K562 (cell line): Measurements from ENCODE around the gene MET. TPM values are rescaled to one million over a fixed set of nuclear protein-coding genes. Genes with fewer than 3 reads are reported as not detected.

Experiments
- ATAC-seq: fragments of 200-7000 bp; cut with Tn5 transposase; 3 replicates; pipeline ENCODE4 v1.9.1; 2020; ENCODE audit warnings: moderate library complexity
- BruUV-seq: library from RNA; stranded (reverse); fragments of 400-500 nt; replicated peaks from 2 replicates; lab custom pipeline; 2021; lab: Mats Ljungman, UMichigan
- CTCF ChIA-PET: fragments of 300-600 bp; formaldehyde crosslinking; extraction: SDS; loops from one replicate; lab custom pipeline; 2021; ENCODE audit warnings: low intra/inter-chr PET ratio; lab: Yijun Ruan, JAX
- POLR2A ChIA-PET: fragments of 300-600, 350-650 bp; sonication (Branson Sonifier 250); formaldehyde crosslinking; extraction: SDS; loops from one replicate; lab custom pipeline; 2021; ENCODE audit warnings: antibody characterized with exemption, inconsistent platforms; lab: Yijun Ruan, JAX
- DNase-seq, 4 experiments: peaks; one replicate each; pipeline versions ENCODE4 v3.0.0 to v3.0.0-alpha.2; 2011 to 2018; ENCODE audit warnings: low spot score in 3 of 4, mixed read lengths in 3 of 4; ENCODE audit errors: extremely low read depth in 1 of 4
- FAIRE-seq: peaks from 2 replicates; lab custom pipeline; 2011; peaks lifted over from hg19 to GRCh38; lab: Jason Lieb, UNC
- H2AFZ ChIP-seq: 2 replicates; pipeline ENCODE4 v1.6.0; 2011; ENCODE audit warnings: low read depth, low read length, control low read depth, inconsistent platforms
- H3K27ac ChIP-seq: fragments of 200-600 bp; 3 replicates; pipeline ENCODE4 v1.8.0; 2011; ENCODE audit warnings: low read depth, mild to moderate bottlenecking, control low read depth, inconsistent platforms, low read length, moderate library complexity, mixed read lengths; ENCODE audit errors: extremely low read depth
- H3K27me3 ChIP-seq, 2 experiments: fragments of 300-600 bp in 1 of 2; 2 replicates in 1 of 2; 3 replicates in 1 of 2; pipeline versions ENCODE4 v1.6.0 to v1.8.0; 2011; ENCODE audit warnings: inconsistent platforms in 2 of 2, low read length in 2 of 2, mild to moderate bottlenecking in 1 of 2, mixed read lengths in 1 of 2, moderate library complexity in 1 of 2; ENCODE audit not compliant: control insufficient read depth in 2 of 2, insufficient read depth in 2 of 2
- H3K36me3 ChIP-seq: fragments of 300-600 bp; 3 replicates; pipeline ENCODE4 v1.8.0; 2011; ENCODE audit warnings: mild to moderate bottlenecking, low read length, inconsistent platforms; ENCODE audit not compliant: control insufficient read depth, insufficient read depth
- H3K4me1 ChIP-seq, 2 experiments: fragments of 200-600 bp in 1 of 2; replicated peaks in 1 of 2; 2 replicates in 1 of 2; 3 replicates in 1 of 2; pipeline versions ENCODE4 v1.5.1 to v1.8.0; 2011; ENCODE audit warnings: inconsistent platforms in 2 of 2, low read length in 2 of 2, mild to moderate bottlenecking in 1 of 2, mixed read lengths in 1 of 2, moderate library complexity in 1 of 2; ENCODE audit not compliant: control insufficient read depth in 2 of 2, insufficient read depth in 2 of 2
- H3K4me2 ChIP-seq: 2 replicates; pipeline ENCODE4 v1.6.1; 2011; ENCODE audit warnings: low read length, control low read depth, inconsistent platforms, mixed read lengths; ENCODE audit not compliant: insufficient read depth
- H3K4me3 ChIP-seq: fragments of 200-600 bp; sonication (generic), shearing (Covaris generic); 2 replicates; pipeline ENCODE4 v1.5.1; 2016; ENCODE audit warnings: control low read depth, inconsistent platforms
- H3K79me2 ChIP-seq: fragments of 200-600 bp; 3 replicates; pipeline ENCODE4 v1.8.0; 2011; ENCODE audit warnings: low read length, inconsistent platforms; ENCODE audit not compliant: control insufficient read depth, insufficient read depth
- H3K9ac ChIP-seq, 2 experiments: 2 replicates each; pipeline versions ENCODE4 v1.6.0 to v1.6.1; 2011; ENCODE audit warnings: low read depth in 2 of 2, low read length in 2 of 2, control low read depth in 1 of 2, inconsistent platforms in 1 of 2, mild to moderate bottlenecking in 1 of 2, mixed read lengths in 1 of 2; ENCODE audit not compliant: insufficient read depth in 1 of 2
- H3K9me1 ChIP-seq: one replicate; pipeline ENCODE4 v1.6.0; 2011; ENCODE audit warnings: inconsistent platforms, mild to moderate bottlenecking, low read length, moderate library complexity; ENCODE audit not compliant: control insufficient read depth, insufficient read depth
- H3K9me3 ChIP-seq: replicated peaks from 2 replicates; pipeline ENCODE4 v1.5.1; 2011; ENCODE audit warnings: low read depth, low read length, inconsistent platforms; ENCODE audit not compliant: control insufficient read depth, insufficient read depth
- H4K20me1 ChIP-seq: replicated peaks from 2 replicates; pipeline ENCODE4 v1.6.1; 2011; ENCODE audit warnings: low read length, inconsistent platforms, mixed read lengths; ENCODE audit not compliant: control insufficient read depth, insufficient read depth
- PHB2 ChIP-seq: fragments of 450-650 bp; IDR thresholded peaks from 2 replicates; pipeline ENCODE4 v1.6.1; 2017; ENCODE audit warnings: low read depth
- RBM17 ChIP-seq: fragments of 200-400 bp; formaldehyde crosslinking; IDR thresholded peaks from 2 replicates; pipeline ENCODE4 v1.6.1; 2017; ENCODE audit warnings: low read depth, mild to moderate bottlenecking, low read length, borderline replicate concordance
- TAL1 ChIP-seq: fragments of 450-650 bp; IDR thresholded peaks from 2 replicates; pipeline ENCODE4 v1.6.1; 2016; ENCODE audit warnings: mild to moderate bottlenecking
- ZNF717 ChIP-seq: fragments of 250-450 bp; sonication (Bioruptor Pico); IDR thresholded peaks from 2 replicates; pipeline ENCODE4 v1.5.0; 2021
- WGBS: fragments of 100-300 bp; shearing (Covaris generic); methylation state at CpG from one replicate; pipeline ENCODE4 v1.1.6; 2016; ENCODE audit warnings: low coverage, mixed read lengths; ENCODE audit not compliant: insufficient coverage; ENCODE audit errors: missing lambda C conversion rate; 5-methylcytosine and 5-hydroxymethylcytosine counted together
- in situ Hi-C: fragments of 300-500 bp; cut with MboI; formaldehyde crosslinking; loops from 4 replicates; pipeline ENCODE4 v1.15.0; 2018; ENCODE audit warnings: inconsistent platforms, mixed read lengths
- intact Hi-C: fragments of 100-400 bp; cut with micrococcal nuclease; formaldehyde crosslinking; loops from 2 replicates; pipeline ENCODE4 v1.14.2; 2022
- polyA plus RNA-seq, 8 experiments: library from polyadenylated mRNA; depleted of rRNA in 4 of 8; stranded (reverse) in 5 of 8; unstranded in 3 of 8; fragments of >200 nt; fragmentation: Nextera tagmentation in 2 of 8; fragmentation: Illumina TruSeq in 1 of 8; extraction: Ambion mirVana in 2 of 8; extraction: Trizol in 1 of 8; gene quantifications; 2 replicates each; pipeline versions ENCODE4 v1.2.1 to v1.2.3, GENCODE V29; 2011 to 2014; ENCODE audit warnings: inconsistent platforms in 1 of 8, missing spikeins in 1 of 8
- total RNA-seq, 7 experiments: library from RNA; depleted of rRNA in 6 of 7; stranded (reverse); fragments of >200 nt in 6 of 7; fragmentation: Illumina TruSeq in 2 of 7; extraction: Trizol in 2 of 7; gene quantifications; 2 replicates each; pipeline versions ENCODE4 v1.2.1 to v1.2.3, GENCODE V29; 2011 to 2021; ENCODE audit warnings: low replicate concordance in 1 of 7
- TF ChIP-seq, protein P1 (sequence below): sonication (generic); formaldehyde crosslinking; IDR thresholded peaks from 2 replicates; pipeline ENCODE4 v1.8.0; 2022; ENCODE audit warnings: mild to moderate bottlenecking, missing genetic modification reagents
- TF ChIP-seq, protein P2 (sequence below): sonication (generic); formaldehyde crosslinking; IDR thresholded peaks from 2 replicates; pipeline ENCODE4 v1.9.0; 2022; ENCODE audit warnings: mild to moderate bottlenecking, missing genetic modification reagents
- TF ChIP-seq, protein P3 (sequence below): fragments of 200-800 bp; sonication (Bioruptor generic); IDR thresholded peaks from 2 replicates; pipeline ENCODE4 v1.6.1; 2017; ENCODE audit warnings: missing genetic modification characterization, missing compliant biosample characterization

Gene MET
- total and polyA plus RNA-seq, 9 of the 15 experiments (the other 6 are each of a cell fraction or from before 2014, with no cell fraction given): 0.84 to 2.4 (median 1.1) TPM

DNA sequence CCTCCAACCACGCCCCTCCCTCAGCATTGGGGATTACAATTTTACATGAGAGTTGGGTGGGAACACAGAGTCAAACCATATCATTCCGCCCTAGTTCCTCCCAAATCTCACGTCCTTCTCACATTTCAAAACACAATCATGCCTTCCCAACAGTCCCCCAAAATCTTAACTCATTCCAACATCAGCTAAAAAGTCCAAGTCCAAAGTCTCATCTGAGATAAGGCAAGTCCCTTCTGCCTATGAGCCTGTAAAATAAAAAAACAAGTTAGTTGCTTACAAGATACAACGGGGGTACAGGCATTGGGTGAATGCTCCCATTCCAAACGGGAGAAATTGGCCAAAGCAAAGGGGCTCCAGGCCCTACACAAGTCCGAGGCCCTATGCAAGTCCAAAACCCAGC, 112.7 kb downstream of the MET start:
- in situ Hi-C loops: no loop called here
- FAIRE-seq (no peak), ATAC-seq (no peak), DNase-seq (no peak)
- Histone ChIP-seq H3K27me3 (peaks cover 1 to 5% of the 10 kb centered on the region in 2 experiments; a peak in 2 of 5 replicates), H3K4me3 (no peak overlapping the region), H3K9me1 (no peaks in the 10 kb centered on the region), H3K4me2 (no peak overlapping the region), H4K20me1 (no peaks in the 10 kb centered on the region), H3K9me3 (no peaks in the 10 kb centered on the region), H2AFZ (no peak overlapping the region), H3K4me1 (no peaks in the 10 kb centered on the region), H3K27ac (no peak overlapping the region), H3K9ac (no peak overlapping the region), H3K79me2 (no peaks in the 10 kb centered on the region), H3K36me3 (no peaks in the 10 kb centered on the region)
- CTCF ChIA-PET: interaction anchor here (0.6 kb wide), 1 partner anchor 187 kb away, joined by 3 read pairs; no protein-coding TSS in a partner anchor
- no peak for TF ChIP-seq ZNF717 (CRISPR knock-in tag)
- TF ChIP-seq, protein P1, sequence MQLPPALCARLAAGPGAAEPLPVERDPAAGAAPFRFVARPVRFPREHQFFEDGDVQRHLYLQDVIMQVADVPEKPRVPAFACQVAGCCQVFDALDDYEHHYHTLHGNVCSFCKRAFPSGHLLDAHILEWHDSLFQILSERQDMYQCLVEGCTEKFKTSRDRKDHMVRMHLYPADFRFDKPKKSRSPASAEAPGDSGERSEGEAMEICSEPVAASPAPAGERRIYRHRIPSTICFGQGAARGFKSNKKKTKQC (CRISPR knock-in tag): no peak
- TF ChIP-seq, protein P2, sequence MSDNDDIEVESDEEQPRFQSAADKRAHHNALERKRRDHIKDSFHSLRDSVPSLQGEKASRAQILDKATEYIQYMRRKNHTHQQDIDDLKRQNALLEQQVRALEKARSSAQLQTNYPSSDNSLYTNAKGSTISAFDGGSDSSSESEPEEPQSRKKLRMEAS (CRISPR knock-in tag): no peak
- no peak for TF ChIP-seq TAL1
- TF ChIP-seq PHB2: no peak
- no peak for TF ChIP-seq RBM17
- TF ChIP-seq, protein P3, sequence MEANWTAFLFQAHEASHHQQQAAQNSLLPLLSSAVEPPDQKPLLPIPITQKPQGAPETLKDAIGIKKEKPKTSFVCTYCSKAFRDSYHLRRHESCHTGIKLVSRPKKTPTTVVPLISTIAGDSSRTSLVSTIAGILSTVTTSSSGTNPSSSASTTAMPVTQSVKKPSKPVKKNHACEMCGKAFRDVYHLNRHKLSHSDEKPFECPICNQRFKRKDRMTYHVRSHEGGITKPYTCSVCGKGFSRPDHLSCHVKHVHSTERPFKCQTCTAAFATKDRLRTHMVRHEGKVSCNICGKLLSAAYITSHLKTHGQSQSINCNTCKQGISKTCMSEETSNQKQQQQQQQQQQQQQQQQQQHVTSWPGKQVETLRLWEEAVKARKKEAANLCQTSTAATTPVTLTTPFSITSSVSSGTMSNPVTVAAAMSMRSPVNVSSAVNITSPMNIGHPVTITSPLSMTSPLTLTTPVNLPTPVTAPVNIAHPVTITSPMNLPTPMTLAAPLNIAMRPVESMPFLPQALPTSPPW (CRISPR knock-in tag): no peak
- WGBS: 0% methylated on average over 6 of the region's 6 CpGs
- intact Hi-C loops: no loop called here
- POLR2A ChIA-PET: interaction anchor here (0.7 kb wide), 1 partner anchor 193 kb away, joined by 3 read pairs; no protein-coding TSS in a partner anchor
- no TSS peak for BruUV-seq
